SK-N-SH (cell line): ENCODE results near the gene RPS6KA5.

ENCODE experiments used
- GATA2 ChIP-seq: sonication (generic); formaldehyde crosslinking; IDR thresholded peaks from 2 replicates; pipeline ENCODE4 v1.5.0; 2020; ENCODE audit warnings: mild to moderate bottlenecking, missing genetic modification reagents
- TEAD4 ChIP-seq: IDR thresholded peaks from 2 replicates; pipeline ENCODE4 v1.4.0; 2012; ENCODE audit warnings: mild to moderate bottlenecking, borderline replicate concordance; ENCODE audit not compliant: insufficient read depth

DNA sequence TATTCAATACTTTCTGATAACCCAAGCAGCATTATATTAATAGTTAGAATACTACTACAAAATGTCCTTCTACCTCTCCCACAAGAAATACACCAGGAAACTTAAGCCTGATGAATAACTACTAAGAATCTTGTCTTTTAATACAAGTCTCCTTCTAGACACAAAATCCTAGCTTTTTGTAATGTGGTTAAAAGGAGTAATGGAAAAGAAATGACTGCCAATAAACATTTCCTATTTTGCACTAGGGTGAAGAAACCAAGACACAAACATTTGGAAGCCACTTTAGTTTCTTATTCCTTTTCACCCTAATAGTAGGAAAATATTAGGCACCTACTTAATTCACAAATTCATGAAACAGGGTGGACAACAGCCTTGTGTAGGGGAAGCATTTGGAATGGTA is 192.9 kb downstream of the RPS6KA5 start:
- no peak for TF ChIP-seq TEAD4
- no peak for TF ChIP-seq GATA2
